CD14-positive monocyte (primary cell): ENCODE measurements around the gene ABHD10. TPM values are rescaled to one million over a fixed set of nuclear protein-coding genes. Genes with fewer than 3 reads are reported as not detected.

Experiments used
- DNase-seq, 3 donors: peaks; one replicate each; pipeline ENCODE4 v3.0.0-alpha.2; 2011 to 2022
- H2AFZ ChIP-seq: 2 replicates; pipeline ENCODE4 v1.6.0; 2012; ENCODE audit warnings: mild to moderate bottlenecking, low read depth, low read length, inconsistent platforms; ENCODE audit not compliant: insufficient read depth, poor library complexity, severe bottlenecking
- H3K27ac ChIP-seq, 2 donors: 1 replicate in 1 of 2; 2 replicates in 1 of 2; pipeline ENCODE4 v1.5.1; 2012 to 2013; ENCODE audit warnings: low read length in 2 of 2, control low read depth in 1 of 2, inconsistent platforms in 1 of 2, low read depth in 1 of 2, mild to moderate bottlenecking in 1 of 2
- H3K27me3 ChIP-seq, 2 donors: one replicate each; pipeline versions ENCODE4 v1.6.0 to v1.6.1; 2011 to 2013; ENCODE audit warnings: low read length in 2 of 2; ENCODE audit not compliant: control insufficient read depth in 2 of 2, insufficient read depth in 2 of 2
- H3K36me3 ChIP-seq, 2 donors: replicated peaks in 1 of 2; 1 replicate in 1 of 2; 2 replicates in 1 of 2; pipeline versions ENCODE4 v1.5.1 to v1.6.1; 2012 to 2013; ENCODE audit warnings: low read length in 2 of 2, control low read depth in 1 of 2, inconsistent platforms in 1 of 2, mild to moderate bottlenecking in 1 of 2; ENCODE audit not compliant: insufficient read depth in 2 of 2, control insufficient read depth in 1 of 2
- H3K4me1 ChIP-seq, 2 donors: 1 replicate in 1 of 2; 2 replicates in 1 of 2; pipeline versions ENCODE4 v1.5.1 to v1.6.1; 2012 to 2013; ENCODE audit warnings: low read length in 2 of 2, control low read depth in 1 of 2, inconsistent platforms in 1 of 2, mild to moderate bottlenecking in 1 of 2, moderate library complexity in 1 of 2; ENCODE audit not compliant: insufficient read depth in 2 of 2, control insufficient read depth in 1 of 2
- H3K4me2 ChIP-seq: replicated peaks from 2 replicates; pipeline ENCODE3; 2012; ENCODE audit warnings: low read length, moderate library complexity, mild to moderate bottlenecking; ENCODE audit not compliant: poor library complexity, severe bottlenecking; ENCODE audit errors: extremely low read depth
- H3K4me3 ChIP-seq, 3 experiments: fragments of 200-600 bp in 1 of 3; sonication (generic) in 1 of 3; replicated peaks in 1 of 3; 1 replicate in 2 of 3; 2 replicates in 1 of 3; pipeline ENCODE4 v1.5.1; 2011 to 2013; ENCODE audit warnings: low read length in 3 of 3, mild to moderate bottlenecking in 3 of 3, control low read depth in 2 of 3, low read depth in 2 of 3, inconsistent platforms in 1 of 3, moderate library complexity in 1 of 3
- H3K79me2 ChIP-seq: 2 replicates; pipeline ENCODE4 v1.6.0; 2012; ENCODE audit warnings: mild to moderate bottlenecking, control low read depth, inconsistent platforms, low read length, moderate library complexity; ENCODE audit not compliant: insufficient read depth
- H3K9ac ChIP-seq: 2 replicates; pipeline ENCODE4 v1.6.0; 2017; ENCODE audit warnings: low read length, mild to moderate bottlenecking; ENCODE audit not compliant: insufficient read depth, poor library complexity, severe bottlenecking
- H3K9me3 ChIP-seq, 2 donors: replicated peaks in 1 of 2; 1 replicate in 1 of 2; 2 replicates in 1 of 2; pipeline versions ENCODE4 v1.5.1 to v1.6.1; 2012 to 2013; ENCODE audit warnings: low read length in 2 of 2, control low read depth in 1 of 2; ENCODE audit not compliant: control insufficient read depth in 1 of 2, insufficient read depth in 1 of 2
- H4K20me1 ChIP-seq: 2 replicates; pipeline ENCODE4 v1.6.0; 2012; ENCODE audit warnings: mild to moderate bottlenecking, low read length, control low read depth, moderate library complexity; ENCODE audit not compliant: insufficient read depth
- H3K27ac Mint-ChIP-seq, 7 donors: one replicate each; pipeline ENCODE4 v1.8.0; 2020; ENCODE audit warnings: mild to moderate bottlenecking in 7 of 7, mixed read lengths in 7 of 7, moderate library complexity in 6 of 7, inconsistent platforms in 2 of 7
- H3K27me3 Mint-ChIP-seq, 3 donors: one replicate each; pipeline ENCODE4 v1.8.0; 2021 to 2022; ENCODE audit warnings: low read depth in 3 of 3, mild to moderate bottlenecking in 3 of 3, mixed read lengths in 3 of 3, moderate library complexity in 3 of 3, inconsistent platforms in 1 of 3
- H3K36me3 Mint-ChIP-seq, 2 donors: one replicate each; pipeline ENCODE4 v1.8.0; 2020; ENCODE audit warnings: mixed read lengths in 2 of 2, inconsistent platforms in 1 of 2, mild to moderate bottlenecking in 1 of 2
- H3K4me1 Mint-ChIP-seq: one replicate; pipeline ENCODE4 v1.8.0; 2020; ENCODE audit warnings: mild to moderate bottlenecking, mixed read lengths
- H3K4me3 Mint-ChIP-seq, 2 donors: one replicate each; pipeline ENCODE4 v1.8.0; 2020; ENCODE audit warnings: mild to moderate bottlenecking in 2 of 2, mixed read lengths in 2 of 2, moderate library complexity in 1 of 2
- H3K9me3 Mint-ChIP-seq, 7 donors: one replicate each; pipeline ENCODE4 v1.8.0; 2020 to 2022; ENCODE audit warnings: mixed read lengths in 7 of 7, mild to moderate bottlenecking in 6 of 7, moderate library complexity in 6 of 7, inconsistent platforms in 2 of 7
- WGBS: methylation state at CpG from one replicate; pipeline ENCODE4 v1.1.5; 2013; ENCODE audit warnings: missing lambda C conversion rate; ENCODE audit not compliant: insufficient coverage; 5-methylcytosine and 5-hydroxymethylcytosine counted together
- intact Hi-C, 2 donors: fragments of 100-400 bp; cut with micrococcal nuclease; formaldehyde crosslinking; loops; one replicate each; pipeline versions ENCODE4 v1.15.0 to v1.15.1; 2023
- polyA plus RNA-seq, 3 donors: library from polyadenylated mRNA; depleted of rRNA in 1 of 3; unstranded in 2 of 3; stranded (reverse) in 1 of 3; fragments of 300-500 nt in 2 of 3; fragments of >200 nt in 1 of 3; fragmentation: Illumina TruSeq in 2 of 3; gene quantifications; 1 replicate in 2 of 3; 2 replicates in 1 of 3; pipeline ENCODE4 v1.2.3, GENCODE V29; 2012 to 2021
- TF ChIP-seq, protein P1 (sequence below): fragments of 200-600 bp; IDR thresholded peaks from one replicate; pipeline ENCODE4 v1.8.0; 2022; ENCODE audit warnings: antibody characterized with exemption, mild to moderate bottlenecking

ABHD10 gene
- polyA plus RNA-seq, 3 donors, result 15.2 to 22.3 (median 17.0) TPM

- Histone ChIP-seq H3K36me3 (no peaks in the 10 kb centered on the region), H3K4me1 (no peaks in the 10 kb centered on the region), H3K9ac (no peak overlapping the region), H3K4me2 (no peak overlapping the region), H4K20me1 (no peaks in the 10 kb centered on the region), H3K79me2 (no peaks in the 10 kb centered on the region), H3K27me3 (no peaks in the 10 kb centered on the region), H2AFZ (no peak overlapping the region), H3K27ac (no peak overlapping the region), H3K9me3 (no peaks in the 10 kb centered on the region), H3K4me3 (no peak overlapping the region)
- DNase-seq, result no peak
- intact Hi-C loops, result no loop called here
- Mint-ChIP-seq H3K36me3 (no peaks in the 10 kb centered on the region), H3K27me3 (peaks cover 0 to 5% (median 0%) of the 10 kb centered on the region in 3 donors), H3K9me3 (no peaks in the 10 kb centered on the region), H3K27ac (no peak overlapping the region), H3K4me1 (no peaks in the 10 kb centered on the region), H3K4me3 (no peak overlapping the region)
- TF ChIP-seq, protein P1, sequence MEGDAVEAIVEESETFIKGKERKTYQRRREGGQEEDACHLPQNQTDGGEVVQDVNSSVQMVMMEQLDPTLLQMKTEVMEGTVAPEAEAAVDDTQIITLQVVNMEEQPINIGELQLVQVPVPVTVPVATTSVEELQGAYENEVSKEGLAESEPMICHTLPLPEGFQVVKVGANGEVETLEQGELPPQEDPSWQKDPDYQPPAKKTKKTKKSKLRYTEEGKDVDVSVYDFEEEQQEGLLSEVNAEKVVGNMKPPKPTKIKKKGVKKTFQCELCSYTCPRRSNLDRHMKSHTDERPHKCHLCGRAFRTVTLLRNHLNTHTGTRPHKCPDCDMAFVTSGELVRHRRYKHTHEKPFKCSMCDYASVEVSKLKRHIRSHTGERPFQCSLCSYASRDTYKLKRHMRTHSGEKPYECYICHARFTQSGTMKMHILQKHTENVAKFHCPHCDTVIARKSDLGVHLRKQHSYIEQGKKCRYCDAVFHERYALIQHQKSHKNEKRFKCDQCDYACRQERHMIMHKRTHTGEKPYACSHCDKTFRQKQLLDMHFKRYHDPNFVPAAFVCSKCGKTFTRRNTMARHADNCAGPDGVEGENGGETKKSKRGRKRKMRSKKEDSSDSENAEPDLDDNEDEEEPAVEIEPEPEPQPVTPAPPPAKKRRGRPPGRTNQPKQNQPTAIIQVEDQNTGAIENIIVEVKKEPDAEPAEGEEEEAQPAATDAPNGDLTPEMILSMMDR, result no peak
- 100% methylated on average over 1 of the region's 6 CpGs for WGBS
These were observed 25.9 kb upstream of the ABHD10 start for GRCh38 chr3:111952866-111953450.

GRCh38 chr3:111954228-111954990 lies 24.4 kb upstream of the ABHD10 start:
- DNase-seq, result no peak

More at GRCh38 chr3:111954228-111954990, 24.4 kb upstream of the ABHD10 start:
- Histone ChIP-seq H3K9me3 (no peaks in the 10 kb centered on the region), H3K4me1 (no peaks in the 10 kb centered on the region), H3K4me3 (no peak overlapping the region), H3K27me3 (no peaks in the 10 kb centered on the region), H3K4me2 (no peak overlapping the region), H3K27ac (no peak overlapping the region), H4K20me1 (no peaks in the 10 kb centered on the region), H3K9ac (no peak overlapping the region), H3K36me3 (no peaks in the 10 kb centered on the region), H2AFZ (no peak overlapping the region), H3K79me2 (no peaks in the 10 kb centered on the region)
- no peaks in the 10 kb centered on the region for H3K27me3 Mint-ChIP-seq
- 90% methylated on average over 2 of the region's 6 CpGs for WGBS
- TF ChIP-seq, protein P1, result no peak
- H3K4me1 Mint-ChIP-seq, result no peaks in the 10 kb centered on the region
- intact Hi-C loops, result no loop called here
- no peaks in the 10 kb centered on the region for H3K9me3 Mint-ChIP-seq
- H3K36me3 Mint-ChIP-seq, result no peaks in the 10 kb centered on the region
- no peak overlapping the region for H3K4me3 Mint-ChIP-seq
- no peak overlapping the region for H3K27ac Mint-ChIP-seq
